ENCODE results near the gene CNNM1.

Gene CNNM1

DNA sequence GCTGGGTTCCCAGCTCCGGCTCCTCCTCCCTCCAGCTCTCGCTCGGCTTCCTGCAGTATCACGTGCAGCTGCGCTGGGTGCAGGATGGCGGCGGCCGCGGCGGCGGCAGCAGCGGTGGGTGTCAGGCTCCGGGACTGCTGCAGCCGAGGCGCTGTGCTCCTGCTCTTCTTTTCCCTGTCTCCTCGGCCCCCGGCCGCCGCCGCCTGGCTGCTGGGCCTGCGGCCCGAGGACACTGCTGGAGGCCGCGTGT lies at the start of gene CNNM1:
Gene CNNM1 (plus strand): TSS at position 53 of the 250 bp plus-strand sequence. CDS start 32 bp downstream, at position 85.
- DNase-seq: peak in 1 of 2 experiments; percentile 27

DNA sequence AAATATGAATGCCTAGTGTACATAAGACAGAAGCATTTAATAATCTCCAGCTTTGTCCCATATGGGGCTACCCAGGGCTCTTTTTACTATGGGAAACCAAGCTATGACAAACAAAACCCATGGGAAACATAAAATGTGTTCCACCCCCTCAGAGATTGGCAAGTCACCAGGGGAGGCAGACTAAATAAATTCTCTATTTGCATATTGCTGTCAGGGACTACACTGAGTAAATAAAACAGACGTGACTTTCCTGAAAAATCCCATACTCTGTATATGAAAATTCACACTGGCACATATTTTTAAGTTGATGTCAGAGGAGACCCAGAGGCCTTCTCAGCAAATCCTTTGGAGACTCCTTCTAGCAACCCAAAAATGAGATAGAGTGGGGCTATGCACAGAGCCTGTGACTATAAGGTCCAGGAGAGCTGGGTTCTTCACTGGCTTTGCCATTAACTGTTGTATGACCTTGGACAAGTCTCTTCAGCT lies 49.5 kb upstream of the CNNM1 start:
- no peak for DNase-seq

DNA sequence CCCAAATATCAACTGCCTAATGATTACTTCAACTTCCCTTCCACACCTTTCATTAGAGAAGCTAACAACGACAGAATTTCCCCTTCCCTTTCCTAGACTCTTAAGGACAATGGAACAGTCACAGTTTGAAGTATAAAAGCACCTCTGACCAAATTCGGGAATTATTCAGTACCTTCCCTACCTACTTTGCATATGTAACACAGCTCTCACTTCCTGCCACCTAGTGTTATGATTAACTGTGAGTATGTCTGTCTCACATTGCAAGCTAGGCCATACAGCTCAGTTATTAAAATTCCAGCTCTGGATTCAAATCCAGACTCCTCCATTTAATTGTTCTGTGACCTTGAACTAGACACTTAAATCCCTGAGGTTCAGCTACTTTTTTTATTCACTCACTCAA lies 48.7 kb upstream of the CNNM1 start:
- no peak for DNase-seq

DNA sequence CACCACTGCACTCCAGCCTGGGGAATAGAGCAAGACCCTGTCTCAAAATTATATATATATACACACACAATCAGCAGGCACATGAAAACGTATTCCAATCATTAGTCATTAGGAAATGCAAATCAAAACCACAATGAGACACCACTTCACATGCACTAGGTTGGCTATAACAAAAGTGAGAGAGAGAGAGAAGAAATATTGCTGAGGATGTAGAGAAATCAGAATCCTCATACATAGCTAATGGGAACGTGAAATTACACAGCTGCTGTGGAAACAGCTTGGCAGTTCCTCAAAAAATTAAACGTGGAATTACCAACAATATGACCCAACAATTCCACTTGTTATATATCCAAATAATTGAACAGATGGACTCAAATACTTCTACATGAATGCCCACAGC lies 43.3 kb upstream of the CNNM1 start:
- DNase-seq: no peak

DNA sequence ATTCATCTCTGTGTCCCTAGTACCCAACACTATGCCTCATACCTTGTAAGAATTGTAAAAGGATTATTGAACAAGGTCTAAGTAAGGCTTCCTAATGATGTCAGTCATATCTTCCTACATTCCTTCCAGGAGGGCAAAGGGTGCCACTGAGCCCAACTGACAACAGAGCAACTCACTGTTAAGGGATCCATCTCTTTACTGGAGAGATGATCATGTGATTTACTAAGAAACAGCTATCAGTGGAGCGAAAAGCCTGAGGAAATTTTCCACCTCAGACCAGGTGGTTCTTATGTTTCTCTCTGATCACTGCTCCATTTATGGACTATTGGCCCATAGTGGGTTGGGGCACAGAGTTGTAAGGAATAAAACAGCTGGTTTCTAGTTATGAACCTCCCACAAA lies 38.9 kb upstream of the CNNM1 start:
- DNase-seq: no peak

DNA sequence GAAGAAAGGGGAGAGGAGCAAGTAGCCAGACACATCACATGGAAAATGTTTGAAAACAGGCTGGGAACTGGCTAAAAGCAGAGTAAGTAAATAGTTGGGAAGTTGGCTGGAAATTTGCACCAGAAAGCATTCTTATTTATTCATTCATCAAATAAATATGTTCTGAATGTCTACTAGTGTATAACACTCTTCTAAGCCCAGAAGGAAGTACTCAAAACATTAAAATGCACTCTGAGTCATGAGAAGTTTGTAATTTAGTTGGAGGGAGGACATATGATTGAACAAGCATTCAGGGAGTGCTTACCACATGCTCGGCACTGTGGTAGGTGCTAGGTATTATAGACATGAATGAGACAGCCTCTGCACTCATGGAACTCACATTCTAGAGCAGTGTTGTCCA lies 37.0 kb upstream of the CNNM1 start:
- peak in 1 of 2 experiments; percentile 1 for DNase-seq

DNA sequence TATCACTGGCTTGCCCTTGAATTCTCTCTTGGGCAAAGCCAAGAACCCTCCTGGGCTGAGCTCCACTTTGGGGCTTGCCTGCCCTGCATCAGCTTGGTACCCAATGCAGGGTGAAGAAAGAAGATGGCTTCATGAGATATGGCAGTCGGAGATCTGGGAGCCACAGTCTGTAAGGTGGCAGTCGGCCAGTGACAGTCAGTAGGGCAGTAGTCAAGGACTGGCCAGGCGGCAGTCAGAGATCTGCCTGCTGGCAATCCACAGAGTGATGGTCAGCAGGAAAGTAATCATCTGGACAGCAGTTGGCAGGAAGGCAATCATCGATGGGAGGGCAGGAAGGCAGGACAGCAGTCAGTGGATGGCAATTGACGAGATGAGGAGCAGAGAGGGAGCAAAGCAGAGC lies 32.6 kb upstream of the CNNM1 start:
- no peak for DNase-seq

DNA sequence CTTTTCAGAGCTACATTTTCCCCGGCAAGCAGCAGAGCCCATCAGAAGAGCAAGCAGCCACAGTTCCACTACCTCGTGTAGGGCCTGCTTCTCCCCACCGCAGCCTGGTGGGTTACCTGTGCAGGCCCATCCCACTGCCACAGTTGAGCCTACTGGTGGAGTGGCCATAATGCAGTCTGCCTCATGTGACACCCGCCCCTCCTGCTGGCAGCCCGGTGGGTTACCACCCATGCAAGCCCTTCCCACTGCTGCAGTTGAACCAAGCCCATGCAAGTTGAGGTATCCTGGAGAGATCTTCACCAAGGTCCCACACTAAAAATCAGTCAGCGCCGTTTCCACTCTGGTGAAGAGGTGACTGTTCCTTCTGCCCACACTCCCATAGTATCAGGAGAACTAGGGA lies 32.1 kb upstream of the CNNM1 start:
- DNase-seq: no peak

DNA sequence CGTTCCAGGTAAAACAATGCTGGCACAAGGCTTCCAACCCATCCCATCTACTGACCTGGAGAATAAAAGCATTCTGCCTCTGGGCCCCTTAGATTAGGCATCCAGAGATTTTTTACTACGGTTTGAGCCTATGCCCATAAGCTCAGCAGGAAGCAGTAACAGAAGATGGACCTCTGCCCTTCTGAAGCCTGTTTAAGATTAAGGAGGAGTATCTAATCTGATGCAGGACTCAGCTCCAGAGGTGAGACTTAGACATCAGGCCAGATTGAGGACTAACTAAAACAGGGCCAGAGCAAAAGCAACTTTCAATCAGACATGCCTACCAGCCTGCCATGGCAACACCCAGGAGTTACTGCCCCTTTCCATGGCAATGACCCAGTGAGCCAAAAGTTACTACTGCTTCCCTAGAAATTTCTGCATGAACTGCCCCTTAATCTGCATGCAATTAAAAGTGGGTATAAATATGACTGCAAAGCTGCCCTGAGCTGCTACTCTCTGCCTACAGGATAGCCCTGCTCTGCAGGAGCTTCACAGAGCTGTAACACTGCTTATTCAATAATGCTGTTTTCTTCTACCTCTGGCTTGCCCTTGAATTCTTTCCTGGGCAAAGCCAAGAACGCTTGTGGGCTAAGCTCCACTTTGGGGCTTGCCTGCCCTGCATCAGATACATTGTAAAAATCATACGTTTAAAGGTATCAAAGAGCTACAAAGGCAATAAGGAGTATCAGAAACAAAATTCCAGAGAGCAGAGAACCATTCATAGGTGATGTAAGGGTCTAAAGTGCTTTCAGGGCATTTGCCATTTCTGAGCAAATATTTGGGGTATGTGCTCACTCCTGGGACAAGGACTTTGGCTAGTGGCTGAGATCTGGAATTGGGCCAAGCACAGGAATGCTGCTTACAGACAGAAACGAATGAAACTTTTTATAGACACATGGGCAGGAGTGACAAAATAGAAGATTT lies 25.0 kb upstream of the CNNM1 start:
- no peak for DNase-seq

DNA sequence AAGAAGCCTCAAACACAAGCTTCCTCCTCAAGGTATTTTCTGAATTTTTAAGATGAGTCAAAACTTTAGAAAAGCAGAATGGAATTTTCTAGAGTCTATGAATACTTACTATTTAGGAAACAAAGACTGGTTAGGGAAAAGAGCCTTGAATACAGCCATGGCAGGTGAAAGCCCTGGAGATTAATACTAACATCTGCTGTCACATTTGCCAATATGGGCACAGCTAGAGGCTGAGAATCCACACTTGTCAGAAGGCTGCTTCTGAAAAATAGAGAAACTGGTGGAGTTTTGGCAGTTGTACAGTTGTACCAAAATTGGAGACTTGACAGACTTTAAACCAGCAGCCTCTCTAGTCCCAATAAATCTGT lies 24.3 kb upstream of the CNNM1 start:
- DNase-seq: no peak

DNA sequence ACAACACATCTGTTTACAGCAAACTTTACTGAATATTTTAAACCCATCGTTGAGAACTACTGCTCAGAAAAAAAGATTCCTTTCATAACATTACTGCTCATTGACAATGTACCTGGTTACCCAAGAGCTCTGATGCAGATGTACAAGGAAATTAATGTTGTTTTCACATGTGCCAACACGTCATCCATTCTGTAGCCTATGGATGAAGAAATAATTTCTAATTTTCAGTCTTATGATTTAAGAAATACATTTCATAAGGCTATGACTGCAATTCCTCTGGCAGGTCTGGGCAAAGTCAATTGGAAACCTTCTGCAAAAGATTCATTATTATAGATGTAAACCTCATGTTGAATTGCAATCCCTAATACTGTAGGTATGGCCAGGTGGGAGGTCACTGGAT lies 16.7 kb upstream of the CNNM1 start:
- no peak for DNase-seq

DNA sequence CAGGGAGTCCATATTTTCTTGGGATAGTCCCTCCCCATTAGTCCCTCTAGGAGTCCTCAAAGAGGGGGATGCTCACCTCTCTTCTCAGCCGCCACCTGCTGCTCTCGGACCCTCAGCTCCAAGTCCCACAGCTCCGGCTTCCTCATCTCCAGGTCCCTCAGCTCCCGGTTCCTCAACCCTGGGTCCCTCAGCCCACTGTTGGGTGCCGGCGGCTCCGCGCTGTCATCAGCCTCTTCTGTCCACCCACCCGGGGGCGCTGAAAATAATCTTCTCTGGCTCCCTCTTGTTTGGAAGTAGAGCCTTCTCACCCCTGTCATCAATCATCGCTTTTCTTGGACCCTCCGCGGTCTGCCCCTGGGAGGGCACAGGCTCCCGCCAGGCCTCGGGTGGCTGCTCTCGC lies 13.3 kb upstream of the CNNM1 start:
- DNase-seq: no peak

DNA sequence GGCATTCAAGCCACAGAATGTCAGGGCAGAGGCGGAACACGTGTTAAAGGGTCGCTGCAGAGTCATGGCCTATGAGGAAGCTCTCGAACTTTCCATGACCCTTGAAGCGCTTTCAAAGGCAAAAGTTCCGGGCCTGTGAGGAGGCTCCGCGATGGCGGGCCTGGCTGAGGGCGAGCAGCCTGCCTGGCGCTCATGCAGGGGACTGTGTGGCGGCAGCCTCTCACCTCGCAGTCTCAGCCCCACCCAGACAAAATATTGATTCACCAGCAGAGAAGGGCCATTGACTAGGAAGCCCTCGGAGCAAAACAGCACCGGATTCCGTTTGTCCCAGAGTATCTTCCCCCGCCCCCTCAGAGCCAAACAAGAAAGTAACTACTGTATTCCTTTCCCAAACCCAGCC lies 12.8 kb upstream of the CNNM1 start:
- DNase-seq: no peak

DNA sequence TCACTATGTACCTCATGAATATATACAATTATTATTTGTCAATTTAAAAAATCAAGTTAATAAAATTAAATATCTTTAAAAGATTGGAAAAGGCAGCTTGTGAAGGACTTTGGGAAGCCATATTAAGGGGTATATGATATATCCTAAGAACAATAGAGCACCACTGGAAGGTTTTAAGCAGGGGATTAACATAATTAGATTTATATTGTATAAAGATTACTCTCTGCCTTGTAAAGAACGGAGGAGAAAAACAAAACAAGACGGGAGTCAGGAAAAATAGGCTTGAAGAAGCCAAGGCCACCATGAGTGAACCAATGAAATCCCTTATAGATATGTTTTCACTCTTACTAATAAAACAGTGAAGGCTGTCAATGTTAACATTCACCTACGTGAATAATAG lies 11.1 kb upstream of the CNNM1 start:
- DNase-seq: no peak

DNA sequence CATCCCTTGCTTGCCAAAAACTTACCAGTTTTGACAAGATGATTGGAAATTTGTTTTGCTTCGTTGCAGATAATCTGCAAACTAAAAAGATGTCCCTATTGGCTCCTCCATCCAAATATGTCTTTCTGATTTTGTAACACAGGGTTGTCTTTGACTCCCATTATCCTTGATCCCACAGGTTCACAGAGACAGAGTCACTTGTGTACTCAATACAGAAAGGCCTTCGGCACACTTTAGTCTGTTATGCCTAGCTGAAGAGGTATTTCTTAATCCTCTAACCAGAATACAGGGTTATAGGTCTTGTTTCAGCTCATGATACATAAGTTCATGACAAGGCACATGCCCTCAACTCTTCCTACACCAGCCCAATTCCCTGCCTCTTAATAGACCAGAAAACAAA lies 10.7 kb upstream of the CNNM1 start:
- DNase-seq: no peak

DNA sequence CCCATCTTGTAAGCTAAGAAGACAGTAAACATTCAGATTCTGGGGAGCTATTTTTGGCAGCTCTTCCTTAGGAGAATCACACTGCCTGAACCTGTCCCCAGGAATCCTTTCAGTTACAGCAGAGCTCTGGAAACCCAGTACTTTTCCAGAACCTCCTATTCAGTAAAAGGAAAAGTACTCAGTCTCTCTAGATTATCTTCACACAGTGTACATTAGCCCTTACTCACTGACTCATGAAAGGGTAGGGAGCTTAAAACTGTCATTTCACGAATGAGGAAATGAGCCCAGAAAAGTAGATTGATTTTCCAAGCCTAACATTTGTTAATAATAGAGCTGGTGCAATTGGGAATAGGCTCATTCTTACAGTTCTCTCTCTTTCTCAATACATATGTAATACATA lies 3.9 kb upstream of the CNNM1 start:
- DNase-seq: no peak

DNA sequence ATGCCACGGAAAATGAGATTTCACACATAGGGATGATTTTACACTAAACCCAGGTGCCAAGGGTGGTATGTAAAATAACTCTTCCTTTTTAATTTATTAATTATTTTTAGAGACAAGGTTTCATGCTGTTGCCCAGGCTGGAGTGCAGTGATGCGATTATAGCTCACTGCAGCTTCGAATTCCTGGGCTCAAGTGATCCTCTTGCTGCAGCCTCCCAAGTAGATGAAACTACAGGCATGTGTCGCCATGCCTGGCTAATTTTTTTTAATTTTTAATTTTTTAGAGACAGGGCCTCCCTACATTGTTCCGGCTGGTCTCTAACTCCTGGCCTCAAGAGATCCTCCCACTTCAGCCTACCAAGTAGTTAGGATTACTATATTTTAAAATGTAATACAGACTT lies 2.3 kb upstream of the CNNM1 start:
- DNase-seq: no peak

DNA sequence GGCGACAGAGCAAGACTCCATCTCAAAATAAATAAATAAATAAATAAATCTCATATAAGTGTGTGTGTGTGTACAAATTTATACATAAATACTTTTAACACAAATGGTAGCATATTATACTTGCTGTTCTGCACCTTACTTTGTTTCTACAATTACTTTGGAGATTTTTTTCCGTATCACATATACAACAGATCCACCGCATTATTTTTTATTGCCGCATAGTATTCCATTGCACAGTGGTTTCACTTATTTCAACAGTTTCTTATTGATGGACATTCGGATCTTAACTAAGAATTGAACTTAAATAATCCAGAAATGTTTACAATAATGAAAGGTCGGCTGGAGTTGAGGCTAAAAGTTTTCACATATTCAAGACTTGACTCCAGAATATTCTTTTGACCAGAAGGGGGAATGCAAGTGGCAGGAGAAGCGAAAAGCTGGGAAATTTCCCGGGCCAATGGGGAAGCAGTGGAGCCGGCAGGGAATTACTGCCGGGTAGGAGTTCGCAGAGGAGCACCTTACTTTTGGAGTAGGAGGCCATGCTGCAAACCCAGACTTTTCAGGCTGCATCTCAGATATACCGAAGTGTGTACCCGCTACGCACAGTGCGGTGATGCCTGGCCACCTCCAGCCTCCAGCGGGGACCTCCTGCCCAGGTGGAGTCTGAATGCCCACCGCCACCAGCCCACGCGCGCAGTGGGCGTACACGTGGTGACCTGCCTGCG lies 415 bp upstream of the CNNM1 start:
- peak in 1 of 2 experiments; percentile 27 for DNase-seq

DNA sequence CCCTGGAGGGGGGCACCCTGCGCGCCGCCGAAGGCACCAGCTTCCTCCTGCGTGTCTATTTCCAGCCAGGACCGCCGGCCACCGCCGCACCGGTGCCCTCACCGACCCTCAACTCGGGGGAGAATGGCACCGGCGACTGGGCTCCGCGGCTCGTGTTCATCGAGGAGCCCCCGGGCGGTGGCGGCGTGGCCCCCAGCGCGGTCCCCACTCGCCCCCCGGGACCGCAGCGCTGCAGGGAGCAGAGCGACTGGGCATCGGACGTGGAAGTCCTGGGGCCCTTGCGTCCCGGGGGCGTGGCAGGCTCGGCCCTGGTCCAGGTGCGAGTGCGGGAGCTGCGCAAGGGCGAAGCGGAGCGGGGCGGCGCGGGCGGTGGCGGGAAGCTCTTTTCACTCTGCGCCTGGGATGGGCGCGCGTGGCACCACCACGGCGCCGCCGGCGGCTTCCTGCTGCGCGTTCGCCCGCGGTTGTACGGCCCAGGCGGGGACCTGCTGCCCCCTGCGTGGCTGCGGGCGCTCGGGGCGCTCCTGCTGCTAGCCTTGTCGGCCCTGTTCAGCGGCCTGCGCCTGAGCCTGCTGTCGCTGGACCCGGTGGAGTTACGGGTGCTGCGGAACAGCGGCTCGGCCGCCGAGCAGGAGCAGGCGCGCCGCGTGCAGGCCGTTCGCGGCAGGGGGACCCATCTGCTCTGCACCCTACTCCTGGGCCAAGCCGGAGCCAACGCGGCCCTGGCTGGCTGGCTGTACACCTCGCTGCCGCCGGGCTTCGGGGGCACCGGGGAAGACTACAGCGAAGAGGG lies 594 bp downstream of the CNNM1 start:
- no peak for DNase-seq

DNA sequence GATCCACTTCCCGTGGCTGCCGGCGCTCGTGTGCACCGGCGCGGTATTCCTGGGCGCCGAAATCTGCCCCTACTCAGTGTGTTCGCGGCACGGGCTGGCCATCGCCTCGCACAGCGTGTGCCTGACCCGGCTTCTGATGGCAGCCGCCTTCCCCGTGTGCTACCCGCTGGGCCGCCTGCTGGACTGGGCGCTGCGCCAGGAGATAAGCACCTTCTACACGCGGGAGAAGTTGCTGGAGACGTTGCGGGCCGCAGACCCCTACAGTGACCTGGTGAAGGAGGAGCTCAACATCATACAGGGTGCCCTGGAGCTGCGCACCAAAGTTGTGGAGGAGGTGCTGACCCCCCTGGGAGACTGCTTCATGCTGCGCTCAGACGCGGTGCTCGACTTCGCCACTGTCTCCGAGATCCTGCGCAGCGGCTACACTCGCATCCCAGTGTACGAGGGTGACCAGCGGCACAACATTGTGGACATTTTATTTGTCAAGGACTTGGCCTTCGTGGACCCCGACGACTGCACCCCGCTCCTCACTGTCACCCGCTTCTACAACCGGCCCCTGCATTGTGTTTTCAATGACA lies 1.3 kb downstream of the CNNM1 start:
- DNase-seq: no peak

DNA sequence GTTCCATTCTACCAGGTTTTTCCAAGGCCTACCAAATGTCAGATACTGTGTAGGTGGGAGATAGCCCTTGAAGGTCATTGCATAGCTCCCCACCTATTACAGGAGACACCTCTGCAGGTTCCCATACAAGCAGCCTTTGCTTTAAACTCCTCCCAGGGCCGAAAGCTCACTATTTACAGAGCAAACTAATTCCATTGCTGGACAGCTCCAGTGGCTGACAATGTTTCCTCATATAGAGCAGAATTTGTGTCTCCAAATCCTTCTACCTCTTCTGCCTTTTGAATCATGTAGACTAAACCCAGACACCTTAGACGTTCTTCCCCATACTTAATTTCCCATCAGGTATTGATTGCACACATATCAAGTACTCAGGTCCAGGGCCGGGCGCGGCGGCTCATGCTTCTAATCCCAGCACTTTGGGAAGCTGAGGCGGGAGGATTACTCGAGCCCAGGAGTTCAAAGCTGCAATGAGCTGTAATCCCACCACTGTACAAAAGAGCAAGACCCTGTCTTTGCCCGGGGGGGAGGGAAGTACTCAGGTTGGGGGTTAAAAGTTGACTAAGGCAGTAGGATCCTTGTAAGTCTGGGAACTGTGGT lies 2.1 kb downstream of the CNNM1 start:
- no peak for DNase-seq

DNA sequence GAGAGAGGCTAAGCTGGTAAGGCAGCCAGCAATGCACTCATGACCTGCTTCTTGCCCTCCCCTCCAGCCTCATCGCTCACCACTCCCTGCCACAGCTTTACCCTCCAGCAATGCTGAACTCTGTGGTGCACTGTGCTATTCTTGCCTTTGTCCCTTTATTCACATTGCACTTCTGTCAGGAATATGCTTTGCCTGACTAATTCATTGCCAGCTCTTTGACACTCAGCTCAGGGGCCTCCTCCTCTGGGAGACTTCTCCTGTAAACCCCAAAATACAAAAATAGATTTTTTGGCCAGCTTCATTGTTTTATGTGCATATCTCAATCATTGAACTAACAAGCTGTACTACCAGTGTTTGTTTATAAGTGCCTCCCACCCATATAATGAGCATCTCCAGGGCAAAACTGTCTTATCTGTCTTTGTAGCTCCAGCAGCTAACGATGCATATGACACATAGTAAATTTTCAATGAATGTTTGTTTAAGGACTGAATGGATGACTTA lies 8.2 kb downstream of the CNNM1 start:
- DNase-seq: no peak

DNA sequence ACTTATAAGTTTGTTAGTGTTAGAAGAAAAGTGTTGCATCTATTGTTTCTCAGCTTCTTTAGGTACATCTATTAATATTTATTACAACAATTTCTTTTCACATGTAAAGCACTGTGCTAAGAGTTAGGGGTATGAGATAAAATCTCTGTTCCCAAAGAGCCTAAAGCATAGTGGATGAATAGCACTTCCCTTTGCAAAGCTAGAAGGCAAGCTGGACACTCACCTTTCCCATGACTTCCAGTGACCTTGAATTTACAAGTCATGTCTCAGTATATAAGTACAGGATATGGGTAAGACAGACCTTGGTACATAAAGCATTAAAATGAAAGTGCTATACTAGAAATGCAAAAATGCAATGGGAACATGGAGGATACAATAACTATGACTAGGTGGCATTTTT lies 8.7 kb downstream of the CNNM1 start:
- DNase-seq: no peak
